ENCODE results near the gene BEND7. TPM values are rescaled to one million over a fixed set of nuclear protein-coding genes. Genes with fewer than 3 reads are reported as not detected.

BEND7 gene
- total and polyA plus RNA-seq, 9 of the 15 experiments (the other 6 are each of a cell fraction or from before 2014, with no cell fraction given): 1.3 to 11.4 (median 5.2) TPM

GRCh38 chr10:13536674-13537366 lies 8.0 kb upstream of the BEND7 start (continued):
- TF ChIP-seq, protein P1, sequence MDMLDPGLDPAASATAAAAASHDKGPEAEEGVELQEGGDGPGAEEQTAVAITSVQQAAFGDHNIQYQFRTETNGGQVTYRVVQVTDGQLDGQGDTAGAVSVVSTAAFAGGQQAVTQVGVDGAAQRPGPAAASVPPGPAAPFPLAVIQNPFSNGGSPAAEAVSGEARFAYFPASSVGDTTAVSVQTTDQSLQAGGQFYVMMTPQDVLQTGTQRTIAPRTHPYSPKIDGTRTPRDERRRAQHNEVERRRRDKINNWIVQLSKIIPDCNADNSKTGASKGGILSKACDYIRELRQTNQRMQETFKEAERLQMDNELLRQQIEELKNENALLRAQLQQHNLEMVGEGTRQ (CRISPR knock-in tag; IDR thresholded peaks at IDR 0.05): no peak
- TF ChIP-seq ZFPM2 (CRISPR knock-in tag; IDR thresholded peaks at IDR 0.05) (no peak), PPARD (CRISPR knock-in tag; IDR thresholded peaks at IDR 0.05) (no peak), NR3C1 (CRISPR knock-in tag; IDR thresholded peaks at IDR 0.05) (no peak), HLTF (IDR thresholded peaks at IDR 0.05) (no peak), GATA2 (CRISPR knock-in tag; IDR thresholded peaks at IDR 0.05) (no peak), MYBL2 (IDR thresholded peaks at IDR 0.05; ENCODE audit: low read depth) (no peak), MYBL2 (CRISPR knock-in tag; IDR thresholded peaks at IDR 0.05; ENCODE audit: borderline replicate concordance) (no peak), ZNF239 (CRISPR knock-in tag; IDR thresholded peaks at IDR 0.05) (no peak), PHF20 (IDR thresholded peaks at IDR 0.05; ENCODE audit: partially characterized antibody) (no peak), ARID4B (CRISPR knock-in tag; IDR thresholded peaks at IDR 0.05) (no peak), RAD21 (CRISPR knock-in tag; conservative IDR thresholded peaks at IDR 0.05 in 1 of 2, IDR thresholded peaks at IDR 0.05 in 1 of 2) (peak; percentile 33 to 78; a peak in 3 of 4 replicates), POU5F1 (IDR thresholded peaks at IDR 0.05; ENCODE audit: borderline replicate concordance, low read depth, low read length, partially characterized antibody) (no peak), ZKSCAN3 (CRISPR knock-in tag; IDR thresholded peaks at IDR 0.05) (no peak), RCOR1 (IDR thresholded peaks at IDR 0.05; ENCODE audit: borderline replicate concordance in 1 of 2, low read depth in 2 of 2, low read length in 2 of 2) (0 out of 4 replicates have a peak, but pooled peaks of 1 of the 2 experiments have one; percentile 26), ZBTB33 (CRISPR knock-in tag; IDR thresholded peaks at IDR 0.05) (no peak)
- TF ChIP-seq, protein P2, sequence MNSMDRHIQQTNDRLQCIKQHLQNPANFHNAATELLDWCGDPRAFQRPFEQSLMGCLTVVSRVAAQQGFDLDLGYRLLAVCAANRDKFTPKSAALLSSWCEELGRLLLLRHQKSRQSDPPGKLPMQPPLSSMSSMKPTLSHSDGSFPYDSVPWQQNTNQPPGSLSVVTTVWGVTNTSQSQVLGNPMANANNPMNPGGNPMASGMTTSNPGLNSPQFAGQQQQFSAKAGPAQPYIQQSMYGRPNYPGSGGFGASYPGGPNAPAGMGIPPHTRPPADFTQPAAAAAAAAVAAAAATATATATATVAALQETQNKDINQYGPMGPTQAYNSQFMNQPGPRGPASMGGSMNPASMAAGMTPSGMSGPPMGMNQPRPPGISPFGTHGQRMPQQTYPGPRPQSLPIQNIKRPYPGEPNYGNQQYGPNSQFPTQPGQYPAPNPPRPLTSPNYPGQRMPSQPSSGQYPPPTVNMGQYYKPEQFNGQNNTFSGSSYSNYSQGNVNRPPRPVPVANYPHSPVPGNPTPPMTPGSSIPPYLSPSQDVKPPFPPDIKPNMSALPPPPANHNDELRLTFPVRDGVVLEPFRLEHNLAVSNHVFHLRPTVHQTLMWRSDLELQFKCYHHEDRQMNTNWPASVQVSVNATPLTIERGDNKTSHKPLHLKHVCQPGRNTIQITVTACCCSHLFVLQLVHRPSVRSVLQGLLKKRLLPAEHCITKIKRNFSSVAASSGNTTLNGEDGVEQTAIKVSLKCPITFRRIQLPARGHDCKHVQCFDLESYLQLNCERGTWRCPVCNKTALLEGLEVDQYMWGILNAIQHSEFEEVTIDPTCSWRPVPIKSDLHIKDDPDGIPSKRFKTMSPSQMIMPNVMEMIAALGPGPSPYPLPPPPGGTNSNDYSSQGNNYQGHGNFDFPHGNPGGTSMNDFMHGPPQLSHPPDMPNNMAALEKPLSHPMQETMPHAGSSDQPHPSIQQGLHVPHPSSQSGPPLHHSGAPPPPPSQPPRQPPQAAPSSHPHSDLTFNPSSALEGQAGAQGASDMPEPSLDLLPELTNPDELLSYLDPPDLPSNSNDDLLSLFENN (IDR thresholded peaks at IDR 0.05; ENCODE audit: low read depth in 2 of 2, low read length in 2 of 2): no peak

All from K562 (cell line).